Measurements from ENCODE around the gene FMNL2. TPM values are rescaled to one million over a fixed set of nuclear protein-coding genes. Genes with fewer than 3 reads are reported as not detected.
"Not testable (repeated sequence)": the region's sequence is repeated elsewhere in the genome, so short reads cannot be mapped to it uniquely, and the experiment has no call there.

The FMNL2 gene
- total RNA-seq, 1 experiment from 2014 or later, result 38.2 TPM

GRCh38 chr2:152387041-152387440, 52.1 kb downstream of the FMNL2 start:
- Mint-ChIP-seq H3K27ac (ENCODE audit: unreplicated experiment) (no peak overlapping the region), H3K36me3 (ENCODE audit: insufficient read depth, unreplicated experiment) (no peaks in the 10 kb centered on the region), H3K9me3 (ENCODE audit: unreplicated experiment) (no peaks in the 10 kb centered on the region), H3K4me1 (ENCODE audit: low read depth, unreplicated experiment) (peaks cover 30% of the 10 kb centered on the region), H3K4me3 (ENCODE audit: unreplicated experiment) (no peak overlapping the region), H3K27me3 (ENCODE audit: insufficient read depth, unreplicated experiment) (no peaks in the 10 kb centered on the region)
- intact Hi-C loops (cut with micrococcal nuclease; ENCODE audit: unreplicated experiment), result no loop called here
- no peaks in the 10 kb centered on the region for H3K27me3 ChIP-seq (replicated peaks; ENCODE audit: control insufficient read depth, insufficient read depth, low read length)
- BruUV-seq (replicated peaks), result no TSS peak
- ChIA-PET CTCF (no interaction called here), POLR2A (no interaction called here)
- H3K4me3 ChIP-seq (ENCODE audit: low read depth, low read length), result no peak overlapping the region
- no peak for TF ChIP-seq CTCF (IDR thresholded peaks at IDR 0.05; ENCODE audit: insufficient read depth in 1 of 2, low read depth in 1 of 2, low read length in 1 of 2, severe bottlenecking in 1 of 2, unreplicated experiment in 1 of 2)
- H3K4me1 ChIP-seq, result peaks cover 12% of the 10 kb centered on the region
- H3K36me3 ChIP-seq (ENCODE audit: control insufficient read depth, insufficient read depth, low read length), result no peaks in the 10 kb centered on the region; the same call in 1 of the 2 replicates
- no peak for DNase-seq
- H3K9me3 ChIP-seq, result no peaks in the 10 kb centered on the region

GRCh38 chr2:152388269-152388668, 53.3 kb downstream of the FMNL2 start:
- H3K4me3 Mint-ChIP-seq (ENCODE audit: unreplicated experiment); intact Hi-C loops (cut with micrococcal nuclease; ENCODE audit: unreplicated experiment); POLR2A ChIA-PET; H3K27me3 ChIP-seq (replicated peaks; ENCODE audit: control insufficient read depth, insufficient read depth, low read length); H3K27me3 Mint-ChIP-seq (ENCODE audit: insufficient read depth, unreplicated experiment); H3K36me3 Mint-ChIP-seq (ENCODE audit: insufficient read depth, unreplicated experiment); H3K36me3 ChIP-seq (ENCODE audit: control insufficient read depth, insufficient read depth, low read length); H3K9me3 ChIP-seq; DNase-seq; CTCF ChIA-PET; BruUV-seq (replicated peaks); H3K27ac Mint-ChIP-seq (ENCODE audit: unreplicated experiment); H3K4me3 ChIP-seq (ENCODE audit: low read depth, low read length); H3K9me3 Mint-ChIP-seq (ENCODE audit: unreplicated experiment): not testable (repeated sequence)
- H3K4me1 ChIP-seq, result peaks cover 12% of the 10 kb centered on the region
- H3K4me1 Mint-ChIP-seq (ENCODE audit: low read depth, unreplicated experiment), result peaks cover 35% of the 10 kb centered on the region

DNA sequence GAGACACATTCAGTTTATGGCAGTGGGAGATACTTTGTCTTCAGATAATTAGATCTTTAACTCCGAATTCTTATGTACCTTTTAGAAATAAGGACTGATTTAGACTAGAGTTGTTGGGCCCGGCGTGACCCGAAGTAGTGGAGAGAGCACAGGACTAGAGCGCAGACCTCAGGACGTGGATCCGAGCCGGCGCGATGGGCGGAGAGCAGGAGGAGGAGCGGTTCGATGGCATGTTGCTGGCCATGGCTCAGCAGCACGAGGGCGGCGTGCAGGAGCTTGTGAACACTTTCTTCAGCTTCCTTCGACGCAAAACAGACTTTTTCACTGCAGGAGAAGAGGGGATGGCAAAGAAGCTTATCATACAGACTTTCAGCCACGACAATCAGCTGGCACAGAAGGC, 54.5 kb downstream of the FMNL2 start:
- H3K27me3 Mint-ChIP-seq (ENCODE audit: insufficient read depth, unreplicated experiment), result no peaks in the 10 kb centered on the region
- DNase-seq, result no peak
- intact Hi-C loops (cut with micrococcal nuclease; ENCODE audit: unreplicated experiment), result no loop called here
- no peaks in the 10 kb centered on the region for H3K9me3 Mint-ChIP-seq (ENCODE audit: unreplicated experiment)
- H3K36me3 Mint-ChIP-seq (ENCODE audit: insufficient read depth, unreplicated experiment), result no peaks in the 10 kb centered on the region
- no peak overlapping the region for H3K4me3 Mint-ChIP-seq (ENCODE audit: unreplicated experiment)
- H3K27me3 ChIP-seq (replicated peaks; ENCODE audit: control insufficient read depth, insufficient read depth, low read length), result no peaks in the 10 kb centered on the region
- CTCF ChIA-PET, result no interaction called here
- H3K27ac Mint-ChIP-seq (ENCODE audit: unreplicated experiment), result no peak overlapping the region
- peaks cover 30% of the 10 kb centered on the region for H3K4me1 Mint-ChIP-seq (ENCODE audit: low read depth, unreplicated experiment)
- TF ChIP-seq CTCF (IDR thresholded peaks at IDR 0.05; ENCODE audit: insufficient read depth in 1 of 2, low read depth in 1 of 2, low read length in 1 of 2, severe bottlenecking in 1 of 2, unreplicated experiment in 1 of 2), result no peak
- no peaks in the 10 kb centered on the region for H3K9me3 ChIP-seq
- H3K36me3 ChIP-seq (ENCODE audit: control insufficient read depth, insufficient read depth, low read length), result no peaks in the 10 kb centered on the region
- no TSS peak for BruUV-seq (replicated peaks)
- H3K4me1 ChIP-seq, result peaks cover 8% of the 10 kb centered on the region; the same call in 1 of the 2 replicates
- POLR2A ChIA-PET, result no interaction called here
- no peak overlapping the region for H3K4me3 ChIP-seq (ENCODE audit: low read depth, low read length)

- BruUV-seq (replicated peaks), result no TSS peak
Observed at GRCh38 chr2:152390837-152391236, 55.9 kb downstream of the FMNL2 start.

More at GRCh38 chr2:152390837-152391236, 55.9 kb downstream of the FMNL2 start:
- no peak for TF ChIP-seq CTCF (IDR thresholded peaks at IDR 0.05; ENCODE audit: insufficient read depth in 1 of 2, low read depth in 1 of 2, low read length in 1 of 2, severe bottlenecking in 1 of 2, unreplicated experiment in 1 of 2)
- peaks cover 8% of the 10 kb centered on the region; the same call in 1 of the 2 replicates for H3K4me1 ChIP-seq
- H3K36me3 ChIP-seq (ENCODE audit: control insufficient read depth, insufficient read depth, low read length), result no peaks in the 10 kb centered on the region
- POLR2A ChIA-PET, result no interaction called here
- no peaks in the 10 kb centered on the region for H3K27me3 ChIP-seq (replicated peaks; ENCODE audit: control insufficient read depth, insufficient read depth, low read length)
- no peak for DNase-seq
- intact Hi-C loops (cut with micrococcal nuclease; ENCODE audit: unreplicated experiment), result no loop called here
- no peaks in the 10 kb centered on the region for H3K36me3 Mint-ChIP-seq (ENCODE audit: insufficient read depth, unreplicated experiment)
- CTCF ChIA-PET, result no interaction called here
- no peaks in the 10 kb centered on the region for H3K27me3 Mint-ChIP-seq (ENCODE audit: insufficient read depth, unreplicated experiment)
- no peak overlapping the region for H3K4me3 Mint-ChIP-seq (ENCODE audit: unreplicated experiment)
- no peak overlapping the region for H3K4me3 ChIP-seq (ENCODE audit: low read depth, low read length)
- H3K9me3 ChIP-seq, result no peaks in the 10 kb centered on the region
- H3K4me1 Mint-ChIP-seq (ENCODE audit: low read depth, unreplicated experiment), result peaks cover 16% of the 10 kb centered on the region
- H3K27ac Mint-ChIP-seq (ENCODE audit: unreplicated experiment), result no peak overlapping the region
- no peaks in the 10 kb centered on the region for H3K9me3 Mint-ChIP-seq (ENCODE audit: unreplicated experiment)
